Mucosa of stomach (tissue), 1 donor: ENCODE measurements around the gene SLC29A3.
"Not testable (repeated sequence)": the region's sequence is repeated elsewhere in the genome, so short reads cannot be mapped to it uniquely, and the experiment has no call there.

Experiments
- H3K27me3 ChIP-seq: one replicate; pipeline ENCODE4 v1.7.0; 2013; ENCODE audit warnings: mild to moderate bottlenecking, low read length; ENCODE audit not compliant: control insufficient read depth, insufficient read depth
- H3K36me3 ChIP-seq: one replicate; pipeline ENCODE4 v1.7.0; 2013; ENCODE audit warnings: low read length; ENCODE audit not compliant: control insufficient read depth, insufficient read depth
- H3K4me1 ChIP-seq: one replicate; pipeline ENCODE4 v1.7.0; 2013; ENCODE audit warnings: mild to moderate bottlenecking, low read length; ENCODE audit not compliant: control insufficient read depth, insufficient read depth
- H3K4me3 ChIP-seq: one replicate; pipeline ENCODE4 v1.7.0; 2013; ENCODE audit warnings: low read length
- H3K9ac ChIP-seq: one replicate; pipeline ENCODE4 v1.7.0; 2013; ENCODE audit warnings: mild to moderate bottlenecking, low read length, moderate library complexity
- H3K9me3 ChIP-seq: one replicate; pipeline ENCODE4 v1.7.0; 2013; ENCODE audit warnings: mild to moderate bottlenecking, low read length, moderate library complexity; ENCODE audit not compliant: control insufficient read depth
- donor health status: Pancreatic carcinoma.

SLC29A3 gene

GRCh38 chr10:71319042-71319799, at the start of gene SLC29A3:
SLC29A3 (plus strand) TSS chr10:71319259; CDS start chr10:71319310, 51 bp downstream.
- no peaks in the 10 kb centered on the region for H3K36me3 ChIP-seq
- H3K4me1 ChIP-seq, result peaks cover 12% of the 10 kb centered on the region
- peak within 1 kb of the TSS; percentile 79 for H3K9ac ChIP-seq
- H3K27me3 ChIP-seq, result no peaks in the 10 kb centered on the region
- H3K4me3 ChIP-seq, result peak within 1 kb of the TSS; percentile 18
- no peaks in the 10 kb centered on the region for H3K9me3 ChIP-seq

DNA sequence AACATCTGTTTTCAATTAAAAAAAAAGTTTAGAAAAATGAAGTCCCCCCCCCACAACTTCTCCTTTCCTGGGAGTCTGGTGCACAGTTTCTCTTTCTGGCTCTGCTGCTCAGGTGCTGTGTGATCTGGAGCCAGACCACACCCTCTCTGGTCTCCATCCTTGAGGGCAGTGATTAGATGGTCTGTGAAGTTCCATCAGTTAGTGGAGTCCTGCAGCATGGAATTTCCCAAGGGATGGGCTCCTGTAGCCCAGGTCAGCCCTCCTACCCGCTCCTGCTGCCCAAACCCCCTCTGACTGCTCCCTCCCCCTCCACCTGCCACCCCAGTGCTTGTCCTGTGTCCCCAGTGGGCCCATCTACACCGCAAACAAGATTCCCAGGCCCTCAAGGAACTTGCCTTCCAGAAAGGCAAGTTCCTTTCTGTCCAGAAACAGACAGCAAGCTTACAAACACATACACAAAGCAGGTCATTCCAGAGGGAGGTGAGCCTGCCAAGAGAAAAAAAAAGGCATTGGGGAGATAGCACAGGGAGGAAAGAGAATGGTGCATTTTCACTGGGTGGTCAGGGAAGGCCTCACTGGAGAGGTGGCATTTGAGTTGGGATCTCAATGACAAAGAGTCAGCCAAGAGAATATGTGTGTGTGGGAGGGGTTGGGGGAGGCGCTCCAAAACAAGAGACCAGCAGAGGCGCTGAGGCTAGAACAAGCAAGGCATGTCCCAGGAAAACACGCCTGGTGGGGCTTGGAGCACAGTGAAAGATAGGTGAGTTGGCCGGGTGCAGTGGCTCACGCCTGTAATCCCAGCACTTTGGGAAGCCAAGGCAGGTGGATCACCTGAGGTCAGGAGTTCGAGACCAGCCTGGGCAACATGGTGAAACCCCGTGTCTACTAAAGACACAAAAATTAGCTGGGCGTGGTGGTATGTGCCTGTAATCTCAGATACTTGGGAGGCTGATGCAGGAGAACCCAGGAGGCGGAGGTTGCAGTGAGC, 49.5 kb upstream of the SLC29A3 start:
- Histone ChIP-seq H3K9me3 (no peaks in the 10 kb centered on the region), H3K27me3 (no peaks in the 10 kb centered on the region), H3K4me1 (peaks cover 37% of the 10 kb centered on the region), H3K4me3 (no peak overlapping the region), H3K9ac (peak overlapping the region; percentile 2), H3K36me3 (no peaks in the 10 kb centered on the region)

DNA sequence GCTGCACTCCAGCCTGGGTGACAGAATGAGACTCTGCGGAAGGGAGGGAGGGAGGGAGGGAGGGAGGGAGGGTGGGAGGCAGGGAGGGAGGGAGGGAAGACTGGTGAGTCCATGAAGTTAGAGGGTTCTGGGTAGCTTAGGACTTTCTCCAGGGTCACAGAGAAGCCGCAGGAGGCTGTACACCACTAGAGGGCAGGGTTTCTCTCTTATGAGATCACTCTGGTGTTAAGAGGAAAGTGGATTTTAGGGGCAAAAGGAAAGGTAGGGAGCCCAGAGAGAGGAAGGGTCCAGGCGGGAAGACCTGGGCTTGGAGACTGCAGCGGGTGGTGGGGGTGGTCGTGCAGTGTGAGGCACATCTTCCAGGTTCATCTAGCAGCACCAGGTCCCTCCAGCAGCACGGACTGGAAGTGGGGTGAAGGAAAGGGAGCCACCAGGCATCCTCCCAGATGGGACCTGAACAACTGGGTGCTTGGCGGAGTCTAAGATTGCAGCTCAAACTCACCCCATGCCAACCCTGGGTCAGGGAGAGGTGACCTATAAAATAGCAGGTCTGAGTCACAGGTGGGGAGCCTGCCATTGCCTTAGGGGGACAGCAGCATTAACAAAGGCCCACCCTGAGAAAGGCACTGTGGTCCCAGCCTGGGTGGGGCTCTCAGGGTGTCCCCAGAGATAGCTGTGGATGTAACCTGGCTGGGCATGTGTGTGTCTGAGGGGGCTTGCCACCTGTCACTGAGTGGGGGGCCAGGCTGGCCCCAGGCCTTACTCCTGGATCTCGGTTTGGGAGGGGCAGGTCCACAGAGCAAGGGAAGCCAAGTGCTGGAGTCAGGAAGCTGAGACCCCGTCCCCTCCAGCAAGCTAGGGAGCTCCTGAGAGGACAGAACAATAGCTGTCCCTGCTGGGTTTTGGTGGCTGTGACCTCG, 48.5 kb upstream of the SLC29A3 start:
- peaks cover 30% of the 10 kb centered on the region for H3K4me1 ChIP-seq
- no peak overlapping the region for H3K4me3 ChIP-seq

GRCh38 chr10:71271662-71272055, 47.4 kb upstream of the SLC29A3 start:
- H3K9me3 ChIP-seq, result no peaks in the 10 kb centered on the region
- no peaks in the 10 kb centered on the region for H3K27me3 ChIP-seq
- H3K36me3 ChIP-seq, result no peaks in the 10 kb centered on the region
- peaks cover 19% of the 10 kb centered on the region for H3K4me1 ChIP-seq
- H3K4me3 ChIP-seq, result no peak overlapping the region
- no peak overlapping the region for H3K9ac ChIP-seq

More for the DNA sequence above, 48.5 kb upstream of the SLC29A3 start:
- Histone ChIP-seq H3K9ac (no peak overlapping the region), H3K36me3 (no peaks in the 10 kb centered on the region), H3K9me3 (no peaks in the 10 kb centered on the region), H3K27me3 (no peaks in the 10 kb centered on the region)

GRCh38 chr10:71272056-71272771, 46.8 kb upstream of the SLC29A3 start:
- H3K9ac ChIP-seq, result no peak overlapping the region
- no peak overlapping the region for H3K4me3 ChIP-seq
- no peaks in the 10 kb centered on the region for H3K27me3 ChIP-seq
- no peaks in the 10 kb centered on the region for H3K9me3 ChIP-seq
- H3K4me1 ChIP-seq, result peaks cover 14% of the 10 kb centered on the region
- H3K36me3 ChIP-seq, result no peaks in the 10 kb centered on the region

DNA sequence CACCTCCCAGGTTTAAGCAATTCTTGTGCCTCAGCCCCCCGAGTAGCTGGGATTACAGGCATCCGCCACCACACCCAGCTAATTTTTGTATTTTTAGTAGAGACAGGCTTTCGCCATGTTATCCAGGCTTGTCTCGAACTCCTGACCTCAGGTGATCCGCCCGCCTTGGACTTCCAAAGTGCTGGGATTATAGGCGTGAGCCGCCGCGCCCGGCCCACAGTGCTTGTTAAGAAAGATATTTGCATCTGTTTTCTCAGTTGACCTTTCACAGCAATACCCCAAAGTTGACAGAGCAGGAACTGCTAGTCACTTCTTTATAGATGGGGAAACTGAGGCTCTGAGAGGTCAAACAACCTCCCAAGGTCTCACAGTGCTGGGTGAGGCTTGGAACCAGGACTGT, 46.1 kb upstream of the SLC29A3 start:
- not testable (repeated sequence) for H3K36me3 ChIP-seq, H3K27me3 ChIP-seq, H3K9me3 ChIP-seq, H3K9ac ChIP-seq, H3K4me3 ChIP-seq
- H3K4me1 ChIP-seq, result peaks cover 13% of the 10 kb centered on the region

GRCh38 chr10:71273506-71273905, 45.6 kb upstream of the SLC29A3 start:
- Histone ChIP-seq H3K9ac (no peak overlapping the region), H3K4me3 (no peak overlapping the region), H3K27me3 (no peaks in the 10 kb centered on the region), H3K4me1 (peaks cover 13% of the 10 kb centered on the region), H3K36me3 (no peaks in the 10 kb centered on the region), H3K9me3 (no peaks in the 10 kb centered on the region)

DNA sequence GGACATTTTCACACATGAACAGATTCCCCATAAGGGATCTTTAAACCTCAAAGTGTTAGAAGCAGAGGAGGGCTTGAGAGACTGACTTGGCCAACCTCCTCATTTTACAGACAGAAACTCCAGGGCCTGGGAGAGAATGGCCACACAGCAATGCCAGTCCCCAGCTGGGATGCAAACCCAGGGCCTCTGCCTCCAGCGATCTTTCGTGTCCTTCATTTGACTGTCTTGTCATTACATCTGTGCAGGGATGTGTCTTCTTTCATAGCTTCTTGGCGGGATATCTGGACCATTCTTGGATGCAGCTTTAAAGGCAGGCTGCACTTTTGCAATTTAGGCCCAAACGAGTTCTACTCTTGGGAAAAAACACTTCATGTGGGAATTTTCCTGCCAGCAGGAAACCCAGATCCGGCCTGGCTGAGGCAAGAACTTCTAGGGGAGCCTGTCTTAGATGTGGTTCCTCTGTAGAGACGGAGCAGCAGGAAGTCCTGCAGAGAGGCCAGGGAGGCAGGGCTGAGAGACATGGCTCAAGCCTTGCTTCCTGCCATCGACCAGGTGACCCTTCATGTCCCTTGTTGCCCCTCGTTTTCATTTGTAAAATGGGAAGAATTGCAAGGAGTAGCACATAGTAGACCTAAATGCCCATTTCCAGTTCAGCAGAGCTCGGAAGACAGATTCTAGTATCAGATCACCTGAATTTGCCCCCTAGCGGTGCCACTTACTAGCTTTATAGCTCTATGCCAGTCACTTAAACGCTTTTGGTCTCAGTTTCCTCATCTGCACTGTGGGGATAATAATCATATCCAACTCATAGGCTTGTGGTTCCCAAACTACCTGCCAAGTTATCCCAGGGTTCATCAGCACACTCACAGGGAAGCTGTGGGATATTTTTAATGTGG, 43.9 kb upstream of the SLC29A3 start:
- Histone ChIP-seq H3K4me1 (peaks cover 5% of the 10 kb centered on the region), H3K9ac (no peak overlapping the region), H3K36me3 (no peaks in the 10 kb centered on the region)

GRCh38 chr10:71276873-71277272, 42.2 kb upstream of the SLC29A3 start:
- H3K4me3 ChIP-seq, result no peak overlapping the region
- H3K9ac ChIP-seq, result no peak overlapping the region
- no peaks in the 10 kb centered on the region for H3K36me3 ChIP-seq
- no peaks in the 10 kb centered on the region for H3K4me1 ChIP-seq
- H3K27me3 ChIP-seq, result no peaks in the 10 kb centered on the region
- H3K9me3 ChIP-seq, result no peaks in the 10 kb centered on the region

More for the DNA sequence above, 43.9 kb upstream of the SLC29A3 start:
- no peaks in the 10 kb centered on the region for H3K9me3 ChIP-seq
- no peak overlapping the region for H3K4me3 ChIP-seq
- no peaks in the 10 kb centered on the region for H3K27me3 ChIP-seq

DNA sequence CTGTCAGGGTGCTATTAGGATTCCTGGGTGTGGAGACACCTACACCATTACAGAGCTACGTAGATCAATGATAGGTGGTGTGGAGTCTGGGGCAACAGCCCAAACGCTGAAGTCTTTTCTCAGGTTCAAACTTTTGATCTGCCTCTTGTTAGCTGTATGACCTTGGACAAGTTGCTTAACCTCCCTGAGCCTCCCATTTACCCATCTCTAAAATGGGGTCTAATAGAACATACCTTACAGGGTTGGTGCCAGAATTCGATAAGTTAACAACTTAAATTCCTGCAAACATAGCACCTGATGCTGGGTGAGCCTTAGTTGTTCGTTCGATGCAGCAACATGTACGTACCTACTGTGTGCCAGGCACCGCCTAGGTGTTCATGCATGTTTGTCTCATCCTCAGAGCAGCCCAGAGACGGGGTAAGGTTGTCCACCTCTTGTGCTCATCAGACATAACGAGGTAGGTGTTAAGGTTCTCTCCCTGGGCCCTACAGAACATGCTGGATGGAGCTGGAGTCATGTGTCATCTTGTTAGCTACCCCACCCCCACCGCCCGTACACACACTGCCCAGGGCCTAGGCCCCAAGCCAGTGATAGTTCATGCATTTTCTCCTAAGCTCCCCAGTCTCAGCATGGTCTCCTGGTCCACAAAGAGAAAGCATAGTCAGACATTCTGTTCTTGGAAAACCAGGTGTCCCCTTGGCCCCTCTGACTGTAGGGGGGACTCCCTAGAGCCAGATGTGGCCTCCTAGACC, 41.0 kb upstream of the SLC29A3 start:
- no peak overlapping the region for H3K9ac ChIP-seq

More for the DNA sequence above, 41.0 kb upstream of the SLC29A3 start:
- Histone ChIP-seq H3K4me3 (no peak overlapping the region), H3K4me1 (no peaks in the 10 kb centered on the region), H3K9me3 (no peaks in the 10 kb centered on the region), H3K36me3 (no peaks in the 10 kb centered on the region), H3K27me3 (no peaks in the 10 kb centered on the region)
